Activated T-cell treated with anti-CD3 and anti-CD28 coated beads, Interleukin-2, amount 50 U/mL, for 1 hour (primary cell): Measurements from ENCODE around the gene FBXO3.
A peak's percentile ranks its signal among the peaks of the same experiment; 100 is the strongest.
"Not testable (repeated sequence)": the region's sequence is repeated elsewhere in the genome, so short reads cannot be mapped to it uniquely, and the experiment has no call there.

ENCODE experiments used
- DNase-seq: peaks from one replicate; pipeline ENCODE4 v3.0.0-alpha.2; 2020

The FBXO3 gene

DNA sequence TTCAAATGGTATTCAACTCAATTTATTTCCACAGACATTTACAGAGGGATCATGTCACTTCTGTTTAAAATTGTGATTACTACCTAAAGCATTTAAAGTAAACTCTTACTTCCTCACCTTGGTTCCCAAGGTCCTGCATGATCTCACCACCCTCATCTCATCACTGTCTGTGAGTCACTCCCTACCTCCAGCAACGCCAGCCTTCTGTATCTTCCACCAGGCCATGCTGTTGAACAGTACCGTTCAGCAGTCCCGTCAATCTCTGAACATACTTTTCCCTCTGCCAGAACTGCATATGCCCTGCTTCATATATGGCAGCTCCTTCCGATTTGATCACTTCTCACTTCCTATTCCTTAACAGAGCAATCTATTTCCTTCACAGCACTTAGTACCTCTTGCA lies 2.0 kb downstream of the FBXO3 start:
- no peak for DNase-seq

DNA sequence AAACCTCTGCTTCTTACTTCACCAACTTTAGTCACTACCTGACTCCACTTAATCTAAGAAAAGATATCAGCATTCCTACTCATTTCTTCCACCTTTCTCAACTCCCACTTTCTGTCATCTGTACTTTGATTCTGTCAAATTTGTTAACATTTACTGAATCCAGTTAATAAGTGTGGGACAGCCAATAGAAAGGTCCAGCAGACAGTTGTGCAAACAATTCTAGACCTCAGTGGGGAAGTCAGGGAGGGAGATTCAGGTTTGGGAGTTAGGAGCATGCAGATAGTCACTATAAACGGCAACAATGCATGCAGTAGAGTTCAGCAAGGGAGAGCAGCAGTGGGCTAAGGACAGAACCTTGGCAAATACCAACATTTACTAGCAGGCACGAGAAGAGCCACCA lies 4.1 kb downstream of the FBXO3 start:
- DNase-seq, result no peak

DNA sequence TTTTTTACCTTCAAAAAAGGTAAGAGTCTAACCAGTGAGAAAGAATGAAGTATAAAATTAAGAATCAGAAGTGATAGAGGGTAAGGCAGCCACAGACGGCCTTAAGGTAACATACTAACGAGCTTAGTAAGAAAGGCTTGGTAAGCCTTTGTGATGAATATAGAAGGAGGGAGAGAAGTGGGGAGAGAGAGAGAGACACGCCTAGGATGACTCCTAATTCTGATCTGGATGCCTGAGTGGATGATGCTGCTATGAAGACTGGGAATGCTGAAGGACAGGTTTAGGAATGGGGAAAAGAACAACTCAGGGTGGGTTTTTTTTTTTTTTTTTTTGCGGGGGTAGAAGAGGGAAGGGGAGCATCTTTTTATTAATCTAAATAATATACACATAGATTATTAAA lies 4.8 kb downstream of the FBXO3 start:
- no peak for DNase-seq

DNA sequence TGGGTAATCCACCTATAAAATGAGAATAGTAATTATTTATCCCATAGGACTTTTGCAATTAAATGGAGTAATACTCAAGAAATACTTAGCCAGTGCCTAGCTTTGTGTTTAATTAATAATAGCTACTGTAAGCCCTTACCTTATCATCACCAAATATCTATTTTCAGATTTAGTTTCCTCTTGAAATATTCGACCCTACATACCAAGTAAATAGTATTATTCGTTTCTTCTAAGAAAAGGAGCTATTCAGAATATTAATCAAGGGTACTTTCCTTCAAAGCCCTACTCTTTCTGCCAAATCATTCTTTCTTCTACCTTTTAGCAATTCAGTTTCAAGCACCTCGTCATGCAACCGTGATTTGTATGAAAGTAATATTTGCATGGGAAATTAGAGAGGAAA lies 6.7 kb downstream of the FBXO3 start:
- DNase-seq, result no peak

DNA sequence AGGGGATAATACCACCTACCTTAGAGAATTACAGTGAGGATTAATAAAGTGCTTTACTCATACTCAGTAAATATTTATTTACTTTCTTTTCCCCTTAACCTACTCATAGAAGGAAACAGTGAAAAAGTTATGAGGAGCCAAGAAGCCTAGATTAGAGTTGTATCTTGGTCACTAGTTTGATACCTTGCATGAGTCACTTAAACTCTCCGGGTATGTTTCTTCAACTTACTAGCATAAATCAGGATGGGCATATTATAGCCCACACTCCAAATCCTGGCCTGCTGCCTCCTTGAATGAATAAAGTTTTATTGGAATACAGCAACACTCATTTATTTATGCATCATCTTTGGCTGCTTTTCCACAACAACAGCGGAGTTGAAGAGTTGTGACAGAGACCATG lies 8.2 kb downstream of the FBXO3 start:
- no peak for DNase-seq

DNA sequence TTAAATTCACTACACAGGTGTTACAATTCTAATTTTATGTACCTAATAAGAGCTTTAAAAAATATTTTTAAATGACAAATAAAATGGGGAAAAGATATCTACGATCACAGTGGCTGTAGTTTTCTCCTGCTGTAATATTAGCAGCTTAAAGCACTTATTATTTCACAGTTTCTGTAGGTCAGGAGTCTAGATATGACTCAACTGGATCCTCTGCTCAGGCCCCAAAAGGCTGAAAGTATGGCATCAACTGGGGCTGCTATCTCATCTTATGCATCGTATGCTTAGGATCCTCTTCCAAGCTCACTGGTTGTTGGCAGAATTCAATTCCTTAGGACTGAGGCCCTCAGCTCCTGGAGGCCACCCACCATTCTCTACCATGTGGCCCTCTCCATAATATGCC lies 12.8 kb downstream of the FBXO3 start:
- DNase-seq, result no peak

DNA sequence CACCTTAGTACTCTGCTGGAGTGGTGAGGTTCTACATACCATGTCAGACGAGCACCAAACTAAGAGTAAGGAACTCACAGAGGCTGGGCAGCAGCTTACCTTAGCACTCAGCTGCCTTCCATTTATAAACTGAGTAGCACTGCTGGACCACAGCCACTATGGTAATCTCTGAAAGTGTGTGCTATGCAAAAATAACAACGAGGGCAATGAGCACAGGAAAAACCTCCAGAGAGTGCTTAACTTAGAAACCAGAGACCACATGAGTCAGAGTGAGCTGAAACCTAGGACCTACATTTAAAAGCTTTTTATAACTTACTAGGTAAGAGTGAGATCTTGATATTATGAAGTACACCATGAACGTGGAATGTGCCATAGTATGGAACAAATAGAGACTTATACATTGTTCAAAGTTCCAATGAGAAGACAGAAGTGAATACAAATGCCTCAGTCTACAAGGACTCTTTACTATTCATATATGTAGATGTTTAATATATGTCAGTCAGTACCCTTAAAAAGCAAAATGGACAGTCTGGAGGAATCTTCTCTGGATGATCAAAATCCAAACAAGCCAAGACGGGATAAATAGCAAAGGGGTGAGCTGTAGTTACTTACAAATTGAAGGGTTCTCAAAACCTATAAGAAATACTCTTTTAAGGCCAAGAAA lies 20.9 kb downstream of the FBXO3 start:
- no peak for DNase-seq

DNA sequence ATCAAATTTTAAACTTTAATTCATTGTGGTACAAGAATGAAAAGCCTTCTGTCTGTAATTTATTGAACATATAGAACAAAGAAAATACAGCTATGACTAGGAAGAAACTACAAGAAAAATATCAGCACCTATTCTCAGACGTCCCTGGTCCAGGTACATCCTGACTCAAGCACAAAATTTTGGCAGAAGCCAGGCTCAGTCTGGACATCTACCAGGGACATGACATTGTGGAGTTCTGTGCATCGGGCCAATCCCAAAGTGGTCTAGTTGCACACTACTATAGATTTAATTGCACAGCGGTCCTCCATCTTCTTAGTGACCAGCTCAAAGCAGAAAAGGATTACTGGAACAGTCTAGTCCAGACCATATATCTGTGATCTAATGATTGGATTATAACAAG lies 22.4 kb downstream of the FBXO3 start:
- no peak for DNase-seq

DNA sequence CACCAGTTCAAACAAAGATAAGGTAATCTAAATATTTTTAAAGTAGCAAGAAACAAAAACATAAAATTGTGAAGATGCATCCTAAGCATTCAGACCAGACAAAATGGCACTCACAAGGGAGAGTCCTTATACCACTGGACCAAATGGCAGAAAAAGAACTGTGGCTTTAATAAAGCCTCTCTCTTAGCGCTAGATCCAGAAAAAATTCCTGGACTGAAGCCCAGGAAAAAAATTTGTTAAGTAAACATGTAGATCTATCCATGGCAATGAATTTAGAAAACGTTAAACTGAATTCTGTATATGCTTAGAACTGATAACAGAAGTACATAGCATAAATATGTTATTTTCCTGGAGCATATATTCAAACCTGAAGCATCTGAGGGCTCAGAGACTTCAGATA lies 26.3 kb downstream of the FBXO3 start:
- no peak for DNase-seq

DNA sequence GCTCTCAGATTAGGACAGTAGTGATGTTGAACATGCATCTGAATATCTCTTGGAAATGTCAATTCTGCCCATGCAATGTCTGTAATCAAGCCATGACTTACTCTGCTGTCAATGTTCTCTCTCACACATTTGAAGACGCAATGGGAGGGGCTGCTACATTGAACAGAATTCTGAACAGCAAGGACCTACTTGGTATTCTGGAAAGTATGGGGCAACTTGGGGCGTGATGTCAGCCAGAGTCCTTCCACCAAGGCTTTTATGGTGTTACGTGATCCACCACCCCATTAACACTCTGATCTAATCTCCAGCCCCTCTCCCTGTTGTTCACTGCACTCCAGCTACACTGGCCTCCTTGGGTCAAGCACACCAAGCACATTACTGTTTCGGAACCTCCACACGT lies 31.0 kb downstream of the FBXO3 start:
- no peak for DNase-seq

DNA sequence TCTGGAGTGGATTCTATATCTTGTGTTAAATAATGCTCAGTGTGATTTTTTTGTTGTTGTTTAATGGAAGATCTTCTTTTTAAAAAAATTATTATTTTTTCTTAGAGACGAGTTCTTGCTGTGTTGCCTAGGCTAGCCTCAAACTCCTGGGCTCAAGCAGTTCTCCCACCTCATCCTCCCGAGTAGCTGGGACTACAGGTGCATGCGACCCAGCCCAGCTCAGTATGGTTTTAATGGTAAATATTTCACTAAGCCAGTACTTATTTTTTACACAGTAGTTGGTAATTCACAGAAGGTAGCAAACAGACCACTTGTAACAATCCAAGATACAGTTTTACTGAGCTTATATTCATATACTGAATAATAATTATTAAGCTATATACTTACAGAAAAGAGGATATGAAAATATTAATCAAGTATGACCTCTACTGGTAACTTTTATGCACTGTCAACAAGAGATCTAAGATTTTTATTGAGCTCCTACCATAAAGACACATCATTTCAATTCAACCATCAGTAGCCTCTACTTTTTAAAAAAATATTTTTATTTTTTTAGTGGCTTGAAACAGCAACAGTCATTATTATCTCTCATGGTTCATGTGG lies 32.0 kb downstream of the FBXO3 start:
- no peak for DNase-seq

DNA sequence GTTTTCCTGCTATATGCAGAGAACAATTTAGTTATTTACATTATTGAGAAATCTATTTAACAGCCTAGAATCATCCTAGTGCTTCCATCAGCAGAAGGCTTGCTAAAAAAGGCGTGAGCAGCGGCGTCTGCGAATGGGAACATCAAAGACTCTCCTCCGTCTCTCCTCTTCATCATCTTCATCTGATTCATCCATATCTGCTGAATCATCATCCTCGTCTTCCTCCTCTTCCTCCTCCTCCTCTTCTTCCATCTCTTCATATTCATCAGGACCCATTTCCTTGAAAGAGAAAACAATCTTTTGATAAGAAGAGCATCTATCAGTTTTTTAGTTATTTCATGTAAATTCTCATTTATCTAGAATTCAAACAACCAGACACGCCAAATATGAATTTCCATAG lies 32.5 kb downstream of the FBXO3 start:
- no peak for DNase-seq

DNA sequence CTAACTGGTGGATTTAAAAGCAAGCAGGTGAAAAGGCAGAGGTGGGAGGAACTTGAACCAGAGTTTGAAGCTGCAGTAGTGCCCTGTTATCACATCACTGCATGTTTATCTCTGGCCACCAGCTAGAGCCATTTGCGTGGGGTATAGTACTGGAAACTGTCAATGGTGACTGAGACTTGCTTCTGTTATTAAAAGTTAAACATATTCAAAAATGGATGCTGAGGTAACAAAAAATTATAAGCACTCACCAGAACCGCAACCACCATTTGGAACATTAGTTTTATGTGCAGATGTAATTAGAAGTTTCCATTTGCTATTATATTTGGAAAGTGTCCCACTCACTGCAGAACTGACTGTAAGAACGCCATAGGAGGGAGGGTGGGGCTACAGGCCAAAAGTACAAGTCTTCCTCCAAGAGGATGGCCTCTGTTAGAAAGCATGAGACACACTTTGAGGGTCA lies 36.9 kb downstream of the FBXO3 start:
- DNase-seq, result no peak

DNA sequence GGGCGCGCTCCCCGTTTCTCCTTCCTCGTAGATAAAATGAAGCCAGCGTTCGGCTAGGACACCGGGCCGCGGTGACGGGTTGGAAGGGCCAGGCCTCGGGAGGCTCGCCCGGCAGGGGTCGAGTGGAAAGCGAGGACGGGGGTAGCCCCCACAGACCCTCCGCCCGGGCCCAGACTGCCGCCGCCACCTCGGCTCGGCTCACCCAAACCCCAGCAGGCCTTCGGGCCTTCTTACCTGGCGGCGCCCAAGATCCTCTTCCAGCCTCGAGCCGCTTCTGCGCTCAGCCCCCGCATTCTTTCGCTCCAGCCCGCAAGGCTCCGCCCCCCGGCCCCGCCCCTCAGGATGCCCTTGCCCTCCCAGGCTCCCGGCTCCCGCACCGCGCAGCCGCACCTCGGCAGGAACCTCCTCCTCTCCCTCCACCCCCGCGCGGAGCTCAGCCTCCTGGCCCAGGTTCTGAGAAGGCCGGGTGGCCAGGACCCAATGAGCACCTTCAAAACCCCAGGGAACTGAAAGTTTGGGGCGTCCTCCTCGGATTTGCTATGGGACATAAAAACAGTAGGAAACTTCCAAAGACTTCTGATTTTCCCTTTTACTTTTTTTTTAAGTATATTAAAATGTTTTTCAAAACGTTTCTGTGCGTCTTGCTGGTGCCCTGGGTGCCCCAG lies 38.0 kb downstream of the FBXO3 start, which contains the start of gene CD59:
TSS of gene CD59 (minus strand) at position 276 of the 665 bp plus-strand sequence. CDS start 13,978 bp downstream, outside the sequence.
- peak; percentile 93 for DNase-seq

DNA sequence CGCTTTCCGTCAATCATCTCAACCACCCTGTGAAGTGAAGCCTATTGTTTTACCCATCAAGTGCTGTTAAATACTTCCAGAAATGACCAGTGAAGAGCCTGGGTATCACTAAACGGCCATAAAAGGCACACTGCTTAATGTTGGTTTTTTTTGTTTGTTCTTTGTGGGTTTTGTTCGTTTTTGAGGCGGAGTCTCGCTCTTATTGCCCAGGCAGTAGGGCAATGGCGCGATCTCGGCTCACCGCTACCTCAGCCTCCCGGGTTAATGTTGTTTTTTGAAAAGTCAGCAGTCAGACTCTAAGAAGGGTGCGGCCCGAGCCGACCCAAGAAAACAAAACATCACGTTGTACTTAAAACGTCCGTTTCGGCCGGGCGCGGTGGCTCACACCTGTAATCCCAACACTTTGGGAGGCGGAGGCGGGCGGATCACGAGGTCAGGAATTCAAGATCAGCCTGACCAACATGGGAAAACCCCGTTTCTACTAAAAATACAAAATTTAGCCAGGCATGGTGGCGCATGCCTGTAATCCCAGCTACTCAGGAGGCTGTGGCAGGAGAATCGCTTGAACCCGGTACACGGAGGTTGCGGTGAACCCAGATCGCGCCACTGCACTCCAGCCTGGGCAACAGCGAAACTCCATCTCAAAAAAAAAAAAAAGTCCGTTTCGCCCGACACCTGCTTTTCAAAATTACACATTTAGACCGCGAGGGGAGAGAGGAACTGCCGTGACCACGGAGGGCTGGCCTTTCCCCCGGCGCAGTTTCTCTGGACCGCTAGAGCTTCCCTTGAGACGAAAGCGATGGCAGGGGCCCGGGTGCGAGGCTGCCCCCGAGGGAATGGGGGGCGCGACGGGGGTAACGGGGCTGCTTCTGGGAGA lies 38.8 kb downstream of the FBXO3 start:
- peak; percentile 49 for DNase-seq

DNA sequence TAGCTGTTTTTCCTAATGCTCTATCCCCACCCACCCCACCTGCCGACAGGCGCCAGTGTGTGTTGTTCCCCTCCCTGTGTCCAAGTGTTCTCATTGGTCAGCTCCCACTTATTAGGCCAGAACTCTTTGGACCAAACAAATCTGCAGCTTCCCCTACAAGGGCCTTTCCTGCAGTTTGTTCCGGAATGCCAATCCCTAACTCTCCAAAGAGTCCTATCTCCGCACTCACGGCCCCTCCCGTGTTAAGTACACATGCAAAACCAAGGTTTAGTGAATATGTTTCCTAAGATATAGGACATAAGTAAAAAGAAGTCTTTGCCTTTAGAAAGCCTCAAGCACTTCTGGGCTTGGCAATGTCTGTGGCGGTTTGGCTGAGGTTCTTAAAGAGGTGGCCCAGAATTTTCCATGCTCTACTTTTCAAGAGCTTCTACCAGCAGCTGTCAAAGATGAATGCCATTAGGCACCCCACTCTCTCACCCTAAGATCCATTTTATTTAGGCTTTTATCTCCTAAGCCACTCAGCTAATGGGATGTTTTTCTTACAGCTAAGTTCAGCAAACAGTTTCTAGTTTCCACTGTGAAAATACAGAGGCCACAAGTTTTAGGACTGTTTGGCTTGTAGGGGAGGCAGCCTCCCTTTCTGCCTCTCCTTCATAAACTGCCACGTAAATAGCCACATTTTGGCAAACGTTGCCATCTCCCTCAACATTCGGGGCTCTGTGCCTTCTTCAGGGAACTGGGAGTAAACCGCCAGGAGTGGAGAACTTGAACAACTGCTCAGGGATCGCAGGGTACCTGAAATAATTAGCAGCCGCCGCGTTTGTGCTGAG lies 39.7 kb downstream of the FBXO3 start:
- DNase-seq, result no peak

DNA sequence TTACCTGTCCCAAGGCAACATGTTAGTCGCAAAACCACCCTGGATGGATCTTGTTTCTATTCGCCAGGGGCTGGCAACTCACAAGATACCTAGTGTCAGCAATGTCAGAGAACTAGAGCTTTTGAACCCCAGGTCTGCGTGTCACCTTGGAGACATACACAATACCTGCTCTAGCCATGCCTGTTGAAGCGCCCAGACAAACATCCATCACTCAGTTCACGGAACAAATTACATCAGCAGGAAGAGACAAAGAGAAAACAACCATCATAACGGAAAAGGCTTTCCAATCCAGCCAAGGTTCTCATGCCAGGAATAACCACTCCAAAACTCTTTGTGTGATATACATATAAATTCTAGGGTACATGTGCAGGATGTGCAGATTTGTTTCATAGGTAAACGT lies 40.3 kb downstream of the FBXO3 start:
- no peak for DNase-seq

DNA sequence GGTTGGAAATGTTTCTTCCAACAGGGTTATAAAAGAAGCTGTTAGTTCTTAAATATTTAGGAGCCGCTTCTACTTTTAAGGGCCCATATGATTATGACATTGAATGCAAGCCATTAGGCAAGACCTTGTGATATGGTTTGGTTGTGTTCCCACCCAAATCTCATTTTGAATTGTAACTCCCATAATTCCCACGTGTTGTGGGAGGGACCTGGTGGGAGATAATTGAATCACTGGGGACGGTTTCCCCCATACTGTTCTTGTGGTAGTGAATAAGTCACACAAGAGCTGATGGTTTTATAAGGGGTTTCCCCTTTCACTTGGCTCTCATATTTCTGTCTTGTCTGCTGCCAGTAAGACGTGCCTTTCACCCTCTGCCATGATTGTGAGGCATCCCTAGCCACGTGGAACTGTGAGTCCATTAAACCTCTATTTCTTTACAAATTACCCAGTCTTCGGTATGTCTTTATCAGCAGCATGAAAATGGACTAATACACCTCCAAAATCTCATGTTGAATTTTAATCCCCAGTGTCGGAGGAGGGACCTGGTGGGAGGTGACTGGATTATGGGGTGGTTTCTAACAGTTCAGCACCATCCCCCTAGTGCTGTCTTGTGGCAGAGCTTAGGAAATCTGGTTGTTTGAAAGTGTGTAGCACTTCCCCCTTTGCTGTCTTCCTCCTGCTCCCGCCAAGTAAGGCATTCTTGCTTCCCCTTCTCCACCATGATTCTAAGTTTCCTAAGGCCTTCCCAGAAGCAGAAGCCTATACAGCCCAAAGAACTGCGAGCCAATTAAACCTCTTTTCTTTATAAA lies 42.4 kb downstream of the FBXO3 start:
- DNase-seq, result no peak

DNA sequence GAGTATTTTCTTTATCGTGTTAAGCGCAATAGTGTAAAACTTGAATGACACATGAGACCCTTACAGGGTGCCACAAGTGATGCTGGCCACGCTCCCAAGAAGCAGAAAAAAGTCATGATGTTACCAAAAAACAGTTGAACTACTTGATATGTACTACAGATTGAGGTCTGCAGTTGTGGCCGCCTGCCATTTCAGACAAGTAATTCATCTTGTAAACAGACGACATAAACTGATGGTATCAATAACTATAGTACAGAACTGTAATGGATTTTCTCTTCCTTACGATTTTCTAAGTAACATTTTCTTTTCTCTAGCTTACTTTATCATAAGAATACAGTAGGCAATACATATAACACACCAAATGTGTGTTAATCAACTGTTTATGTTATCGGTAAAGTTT lies 43.6 kb downstream of the FBXO3 start:
- no peak for DNase-seq

DNA sequence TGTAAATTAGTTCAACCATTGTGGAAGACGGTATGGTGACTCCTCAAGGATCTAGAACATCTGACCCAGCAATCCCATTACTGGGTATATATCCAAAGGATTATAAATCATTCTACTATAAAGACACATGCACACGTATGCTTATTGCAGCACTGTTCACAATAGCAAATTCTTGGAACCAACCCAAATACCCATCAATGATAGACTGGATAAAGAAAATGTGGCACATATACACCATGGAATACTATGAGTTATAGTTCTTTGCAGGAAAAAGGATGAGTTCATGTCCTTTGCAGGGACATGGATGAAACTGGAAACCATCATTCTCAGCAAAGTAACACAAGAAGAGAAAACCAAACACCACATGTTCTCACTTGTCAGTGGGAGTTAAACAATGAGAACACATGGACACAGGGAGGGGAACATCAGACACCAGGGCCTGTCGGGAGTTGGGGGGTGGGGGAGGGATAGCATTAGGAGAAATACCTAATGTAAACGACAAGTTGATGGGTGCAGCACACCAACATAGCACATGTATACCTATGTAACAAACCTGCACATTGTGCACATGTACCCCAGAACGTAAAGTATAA lies 45.2 kb downstream of the FBXO3 start:
- not testable (repeated sequence) for DNase-seq

DNA sequence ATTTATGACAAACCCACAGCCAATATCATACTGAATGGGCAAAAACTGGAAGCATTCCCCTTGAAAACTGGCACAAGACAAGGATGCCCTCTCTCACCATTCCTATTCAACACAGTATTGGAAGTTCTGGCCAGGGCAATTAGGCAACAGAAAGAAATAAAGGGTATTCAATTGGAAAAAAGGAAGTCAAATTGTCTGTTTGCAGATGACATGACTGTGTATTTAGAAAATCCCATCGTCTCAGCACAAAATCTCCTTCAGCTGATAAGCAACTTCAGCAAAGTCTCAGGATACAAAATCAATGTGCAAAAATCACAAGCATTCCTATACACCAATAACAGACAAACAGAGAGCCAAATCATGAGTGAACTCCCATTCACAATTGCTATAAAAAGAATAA lies 46.8 kb downstream of the FBXO3 start:
- not testable (repeated sequence) for DNase-seq
